GDM1 (cell line): ENCODE measurements around the gene TEDC2.

Experiments used
- DNase-seq: peaks from one replicate; lab custom pipeline; 2025; lab: John Stamatoyannopoulos, UW

The TEDC2 gene

DNA sequence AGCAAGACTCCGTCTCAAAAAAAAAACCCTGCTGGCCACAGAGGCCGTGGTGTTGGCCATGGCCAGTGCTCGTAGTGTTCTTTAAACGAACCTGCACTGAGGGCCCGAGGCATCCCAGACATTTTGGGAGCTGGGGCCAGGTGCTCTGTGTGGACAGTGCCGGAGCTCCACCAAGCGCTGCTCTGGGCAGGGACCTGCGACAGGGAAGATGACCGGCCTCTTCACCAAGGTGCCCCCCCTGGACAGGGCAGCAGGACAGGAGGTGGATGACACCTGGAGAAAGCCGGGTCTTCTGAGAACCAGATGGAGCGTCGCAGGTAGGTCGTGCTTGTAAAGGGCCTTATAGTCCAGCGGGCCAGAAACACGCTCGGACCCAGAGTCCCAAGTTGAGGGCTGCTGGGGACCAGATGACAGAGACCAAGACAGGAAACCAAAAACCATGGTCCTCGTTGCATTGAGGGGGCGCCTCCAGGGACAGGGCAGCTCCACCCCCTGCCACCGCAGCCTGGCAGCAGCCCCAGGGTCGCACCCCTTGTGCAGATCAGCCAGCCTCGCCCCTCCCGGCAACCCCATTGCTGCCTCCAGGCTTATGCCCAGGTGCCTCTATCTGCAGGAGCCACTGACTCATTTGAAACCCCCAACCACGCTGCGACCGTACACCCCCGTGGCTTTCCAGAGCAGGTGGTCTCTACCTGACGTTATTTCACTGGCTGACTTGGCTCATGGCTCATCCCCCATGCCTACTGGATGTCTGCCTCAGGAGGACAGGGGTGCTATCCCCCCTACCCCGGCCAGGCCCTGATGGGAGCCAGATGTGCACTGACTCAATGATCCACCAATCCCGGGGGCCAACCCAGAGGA is 7.0 kb downstream of the TEDC2 start:
- no peak for DNase-seq

DNA sequence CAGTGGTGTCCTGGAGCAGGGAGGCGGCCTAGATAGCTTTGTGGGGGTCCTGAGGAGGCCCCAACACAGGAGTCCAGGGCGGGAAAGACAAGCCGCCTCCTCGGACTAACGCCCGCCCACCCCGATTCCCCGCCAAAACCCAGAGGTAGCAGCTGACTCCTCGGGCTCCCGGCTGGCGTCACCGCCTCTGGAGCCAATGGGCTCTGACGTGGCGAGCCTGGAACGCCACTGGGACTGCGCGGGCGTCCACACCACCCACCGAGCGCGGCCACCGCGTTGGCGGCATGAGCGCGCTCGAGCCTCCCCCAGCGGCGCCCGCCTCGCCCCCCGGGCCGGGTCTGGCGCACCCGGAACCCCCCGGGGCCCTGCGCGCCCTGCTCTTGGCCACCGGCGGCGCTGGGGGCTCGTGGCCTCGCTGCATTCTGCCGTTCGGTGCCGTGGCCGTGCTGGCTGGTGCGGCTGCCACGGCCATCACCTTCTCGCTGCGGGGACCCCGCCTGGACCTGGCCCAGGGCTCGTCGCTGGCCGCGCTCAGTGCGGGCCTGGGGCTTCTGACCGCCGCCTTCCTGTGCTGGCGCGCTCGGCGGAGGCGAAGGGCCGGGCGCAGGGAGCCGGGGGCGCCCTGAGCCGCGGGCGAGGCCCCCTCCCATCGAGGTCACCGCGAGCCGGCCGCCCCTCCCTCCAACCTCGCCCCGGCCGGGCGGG is 7.8 kb downstream of the TEDC2 start:
- peak; percentile 16 for DNase-seq

DNA sequence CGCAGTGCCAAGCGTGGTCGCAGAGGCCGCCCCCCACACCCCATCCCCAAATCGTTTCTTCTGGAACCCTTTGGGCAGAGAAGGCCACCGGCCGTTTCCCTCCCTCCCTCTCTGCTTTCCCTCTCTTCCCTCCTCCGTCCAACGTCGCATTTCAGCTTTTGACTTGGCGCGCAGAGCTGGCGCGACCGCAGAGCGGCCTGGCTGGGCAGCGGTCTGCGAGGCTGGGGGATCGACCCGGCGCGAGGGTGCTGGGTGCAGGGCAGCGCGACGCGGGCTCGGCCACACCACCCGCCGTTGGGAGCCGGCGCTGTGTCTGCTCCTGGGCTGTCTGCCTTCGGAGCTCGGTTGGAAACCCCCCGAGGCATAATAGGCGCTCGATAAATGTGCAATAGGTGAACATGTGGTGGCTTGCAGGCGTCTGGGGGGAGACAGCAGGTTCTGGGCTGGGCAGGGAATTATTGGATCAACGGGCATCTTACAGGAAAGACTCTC is 8.4 kb downstream of the TEDC2 start:
- peak; percentile 2 for DNase-seq

DNA sequence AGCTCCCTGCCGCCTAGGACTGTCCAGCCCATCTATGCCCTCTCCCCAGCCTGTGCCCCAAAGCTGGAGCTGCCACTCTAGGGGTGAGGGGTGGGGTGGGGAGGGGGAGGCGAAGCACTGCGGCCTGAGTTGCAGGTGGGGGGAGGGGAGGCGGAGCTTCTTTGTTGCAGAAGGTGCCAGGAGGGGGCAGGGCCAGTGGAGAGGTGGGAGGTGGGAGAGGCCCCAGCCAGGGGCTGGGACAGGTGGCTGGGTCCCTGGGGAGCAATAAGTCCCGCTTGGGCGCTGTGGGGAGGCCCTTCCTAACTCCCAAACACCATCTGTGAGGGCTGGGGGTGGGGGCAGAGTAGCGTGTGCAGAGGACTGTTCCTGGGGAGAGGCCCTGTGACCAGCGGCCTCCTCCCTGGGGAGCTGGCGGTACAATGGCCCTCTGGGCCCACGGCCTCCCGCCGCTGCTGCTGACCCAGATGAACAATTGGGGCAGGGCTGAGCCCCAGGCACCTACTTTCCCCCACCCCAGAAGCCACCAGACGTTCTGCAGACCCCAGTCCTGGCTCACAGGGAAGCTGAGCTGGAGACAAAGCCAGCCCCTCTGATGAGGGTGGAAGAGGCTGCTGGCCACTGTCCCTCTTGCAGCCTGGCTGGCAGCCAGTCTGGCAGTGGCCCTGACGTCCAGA is 9.0 kb downstream of the TEDC2 start:
- DNase-seq, result no peak

DNA sequence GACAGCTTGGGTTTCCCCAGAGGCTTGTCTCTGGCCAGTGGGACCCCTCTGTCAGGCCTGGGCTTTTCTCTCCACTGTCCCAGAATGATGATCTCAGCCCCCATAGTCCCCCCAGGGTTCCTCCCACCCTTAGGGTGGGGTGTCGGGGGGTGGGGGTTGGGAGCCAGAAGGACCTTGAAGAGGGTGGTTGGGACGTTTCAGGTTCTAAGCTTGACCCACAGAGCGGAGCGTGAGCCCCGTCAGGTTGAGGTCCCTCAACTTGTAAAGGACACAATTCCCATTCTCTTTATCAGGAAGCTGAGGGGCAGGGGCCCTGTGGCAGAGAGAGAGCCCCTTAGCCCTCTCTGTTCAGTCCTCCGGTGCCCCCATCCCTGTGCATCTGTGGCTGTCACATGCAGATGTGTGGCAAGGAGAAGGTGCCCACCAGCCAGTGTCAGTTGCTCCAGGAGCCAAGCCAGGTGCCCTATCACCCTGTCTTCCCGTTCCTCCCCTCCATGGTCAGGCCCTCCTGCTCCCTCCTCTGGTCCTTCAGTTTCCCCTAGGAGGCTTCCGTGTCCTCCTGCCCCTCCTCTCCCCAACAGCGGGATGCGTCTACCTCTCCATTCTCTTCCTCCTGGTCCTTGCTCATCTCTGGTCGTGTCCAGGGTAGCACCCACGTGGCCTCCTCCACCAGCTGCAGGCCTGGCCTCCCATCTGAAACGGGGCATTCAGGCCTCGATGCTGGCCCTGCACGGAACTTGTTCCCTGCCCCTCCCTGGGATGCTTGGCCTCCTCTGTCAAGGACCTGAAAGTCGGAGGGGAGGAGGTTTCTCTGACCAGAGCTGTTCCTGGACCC is 9.7 kb downstream of the TEDC2 start:
- no peak for DNase-seq

DNA sequence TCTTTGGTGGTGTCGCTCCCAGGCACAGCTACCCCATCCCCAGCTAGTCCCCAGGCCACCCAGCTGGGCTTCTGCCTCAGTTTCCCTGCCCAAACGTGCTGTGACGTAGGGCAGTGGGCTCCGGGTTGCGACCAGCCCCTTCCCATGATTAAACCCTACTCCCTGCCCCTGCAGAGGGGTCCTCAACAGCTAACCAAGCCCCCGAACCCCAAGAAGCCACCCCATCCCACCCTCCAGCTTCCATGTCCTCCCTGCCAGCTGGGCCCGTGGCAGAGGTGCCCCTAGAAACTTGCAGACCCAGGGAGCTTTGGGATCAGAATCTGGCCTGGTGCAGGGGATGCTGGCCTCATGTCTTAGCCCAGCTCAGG is 10.3 kb downstream of the TEDC2 start:
- DNase-seq, result no peak

DNA sequence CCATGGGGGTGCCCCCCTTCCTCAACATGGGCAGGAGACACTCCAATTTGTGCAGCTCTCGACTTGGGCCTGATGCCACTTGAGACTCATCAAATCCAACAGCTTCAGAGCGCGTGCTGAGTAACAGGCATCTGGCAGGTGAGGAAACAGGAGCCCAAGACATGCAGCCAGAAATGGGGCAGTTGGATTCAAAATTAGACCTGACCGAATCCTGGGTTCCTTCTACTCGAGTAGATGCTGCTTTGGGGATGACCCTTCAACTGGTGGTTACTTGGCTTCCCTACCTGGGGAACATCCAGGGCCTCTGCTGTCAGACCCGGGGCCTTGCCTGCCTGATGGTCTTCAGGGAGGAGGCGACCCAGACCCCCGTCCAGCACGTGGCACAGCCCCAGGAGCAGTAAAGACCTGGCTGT is 10.7 kb downstream of the TEDC2 start:
- DNase-seq, result peak; percentile 0

DNA sequence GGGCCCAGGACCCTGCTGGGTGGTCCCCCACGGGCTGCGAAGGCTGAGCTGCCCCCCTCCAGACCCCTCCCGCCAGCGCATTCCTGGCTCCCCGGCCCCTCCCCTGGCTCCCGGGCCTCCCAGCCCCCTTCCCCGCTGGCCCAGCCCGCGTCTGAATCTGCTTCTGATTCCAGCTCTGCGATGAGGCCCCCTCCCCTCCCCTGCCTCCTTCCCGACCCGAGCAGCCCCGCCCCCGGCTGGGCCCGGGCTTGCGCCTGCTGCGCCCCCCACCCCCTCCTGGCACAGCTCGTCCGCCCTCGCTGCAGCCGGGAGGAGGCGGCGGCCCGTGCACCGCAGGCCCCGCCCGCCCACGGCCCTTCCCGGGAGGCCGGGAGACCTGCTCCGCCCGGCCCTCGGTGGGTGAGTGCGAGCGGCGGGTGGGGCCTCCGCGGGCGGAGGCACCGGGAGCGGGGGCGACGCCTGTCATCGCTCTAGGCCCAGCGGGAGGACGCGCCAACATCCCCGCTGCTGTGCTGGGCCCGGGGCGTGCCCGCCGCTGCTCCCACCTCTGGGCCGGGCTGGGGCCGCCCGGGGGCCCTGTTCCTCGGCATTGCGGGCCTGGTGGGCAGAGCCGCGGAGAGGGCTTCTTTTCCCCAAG is 11.2 kb downstream of the TEDC2 start, which contains the start of gene NTN3:
TSS of gene NTN3 (plus strand) at position 282 of the 637 bp plus-strand sequence. CDS start 405 bp downstream, outside the sequence.
- DNase-seq, result no peak

DNA sequence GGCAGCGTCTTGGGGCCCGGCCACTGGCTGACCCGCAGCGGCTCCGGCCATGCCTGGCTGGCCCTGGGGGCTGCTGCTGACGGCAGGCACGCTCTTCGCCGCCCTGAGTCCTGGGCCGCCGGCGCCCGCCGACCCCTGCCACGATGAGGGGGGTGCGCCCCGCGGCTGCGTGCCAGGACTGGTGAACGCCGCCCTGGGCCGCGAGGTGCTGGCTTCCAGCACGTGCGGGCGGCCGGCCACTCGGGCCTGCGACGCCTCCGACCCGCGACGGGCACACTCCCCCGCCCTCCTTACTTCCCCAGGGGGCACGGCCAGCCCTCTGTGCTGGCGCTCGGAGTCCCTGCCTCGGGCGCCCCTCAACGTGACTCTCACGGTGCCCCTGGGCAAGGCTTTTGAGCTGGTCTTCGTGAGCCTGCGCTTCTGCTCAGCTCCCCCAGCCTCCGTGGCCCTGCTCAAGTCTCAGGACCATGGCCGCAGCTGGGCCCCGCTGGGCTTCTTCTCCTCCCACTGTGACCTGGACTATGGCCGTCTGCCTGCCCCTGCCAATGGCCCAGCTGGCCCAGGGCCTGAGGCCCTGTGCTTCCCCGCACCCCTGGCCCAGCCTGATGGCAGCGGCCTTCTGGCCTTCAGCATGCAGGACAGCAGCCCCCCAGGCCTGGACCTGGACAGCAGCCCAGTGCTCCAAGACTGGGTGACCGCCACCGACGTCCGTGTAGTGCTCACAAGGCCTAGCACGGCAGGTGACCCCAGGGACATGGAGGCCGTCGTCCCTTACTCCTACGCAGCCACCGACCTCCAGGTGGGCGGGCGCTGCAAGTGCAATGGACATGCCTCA is 12.0 kb downstream of the TEDC2 start:
- DNase-seq, result no peak

DNA sequence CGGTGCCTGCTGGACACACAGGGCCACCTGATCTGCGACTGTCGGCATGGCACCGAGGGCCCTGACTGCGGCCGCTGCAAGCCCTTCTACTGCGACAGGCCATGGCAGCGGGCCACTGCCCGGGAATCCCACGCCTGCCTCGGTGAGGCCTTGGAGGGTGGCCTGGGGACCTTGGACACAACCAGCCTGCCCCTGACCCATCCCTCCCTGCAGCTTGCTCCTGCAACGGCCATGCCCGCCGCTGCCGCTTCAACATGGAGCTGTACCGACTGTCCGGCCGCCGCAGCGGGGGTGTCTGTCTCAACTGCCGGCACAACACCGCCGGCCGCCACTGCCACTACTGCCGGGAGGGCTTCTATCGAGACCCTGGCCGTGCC is 12.6 kb downstream of the TEDC2 start:
- no peak for DNase-seq

DNA sequence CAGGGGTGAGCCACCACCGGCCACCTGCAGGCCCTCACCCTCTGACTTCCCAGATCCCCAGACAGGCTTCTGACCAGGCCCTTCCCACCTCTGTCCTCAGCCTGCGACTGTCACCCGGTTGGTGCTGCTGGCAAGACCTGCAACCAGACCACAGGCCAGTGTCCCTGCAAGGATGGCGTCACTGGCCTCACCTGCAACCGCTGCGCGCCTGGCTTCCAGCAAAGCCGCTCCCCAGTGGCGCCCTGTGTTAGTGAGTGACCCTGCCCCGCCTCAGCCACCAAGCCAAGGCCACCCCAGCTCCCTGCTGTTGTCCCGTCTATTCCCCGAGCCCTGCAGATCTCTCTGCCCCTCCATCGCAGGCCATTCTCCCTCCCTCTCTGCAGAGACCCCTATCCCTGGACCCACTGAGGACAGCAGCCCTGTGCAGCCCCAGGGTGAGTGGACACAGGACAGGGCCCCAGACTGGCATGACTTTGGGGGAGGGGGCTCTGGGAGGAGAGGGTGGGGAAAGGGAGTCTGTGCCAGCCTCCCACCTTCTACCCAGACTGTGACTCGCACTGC is 13.1 kb downstream of the TEDC2 start:
- DNase-seq, result no peak

DNA sequence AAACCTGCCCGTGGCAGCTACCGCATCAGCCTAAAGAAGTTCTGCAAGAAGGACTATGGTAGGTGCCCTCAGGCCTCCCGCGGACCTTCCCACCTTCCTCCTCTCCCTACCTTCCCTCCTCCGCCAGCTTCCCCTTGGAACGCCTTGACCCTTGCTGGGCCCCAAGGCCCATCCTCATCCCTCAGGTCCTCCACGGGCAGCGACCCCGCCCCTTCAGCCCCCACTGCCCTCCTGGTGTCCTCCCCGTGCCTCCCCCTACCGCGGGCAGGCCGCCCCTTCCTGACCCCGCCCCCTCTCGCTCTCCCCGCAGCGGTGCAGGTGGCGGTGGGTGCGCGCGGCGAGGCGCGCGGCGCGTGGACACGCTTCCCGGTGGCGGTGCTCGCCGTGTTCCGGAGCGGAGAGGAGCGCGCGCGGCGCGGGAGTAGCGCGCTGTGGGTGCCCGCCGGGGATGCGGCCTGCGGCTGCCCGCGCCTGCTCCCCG is 13.6 kb downstream of the TEDC2 start:
- peak; percentile 55 for DNase-seq

DNA sequence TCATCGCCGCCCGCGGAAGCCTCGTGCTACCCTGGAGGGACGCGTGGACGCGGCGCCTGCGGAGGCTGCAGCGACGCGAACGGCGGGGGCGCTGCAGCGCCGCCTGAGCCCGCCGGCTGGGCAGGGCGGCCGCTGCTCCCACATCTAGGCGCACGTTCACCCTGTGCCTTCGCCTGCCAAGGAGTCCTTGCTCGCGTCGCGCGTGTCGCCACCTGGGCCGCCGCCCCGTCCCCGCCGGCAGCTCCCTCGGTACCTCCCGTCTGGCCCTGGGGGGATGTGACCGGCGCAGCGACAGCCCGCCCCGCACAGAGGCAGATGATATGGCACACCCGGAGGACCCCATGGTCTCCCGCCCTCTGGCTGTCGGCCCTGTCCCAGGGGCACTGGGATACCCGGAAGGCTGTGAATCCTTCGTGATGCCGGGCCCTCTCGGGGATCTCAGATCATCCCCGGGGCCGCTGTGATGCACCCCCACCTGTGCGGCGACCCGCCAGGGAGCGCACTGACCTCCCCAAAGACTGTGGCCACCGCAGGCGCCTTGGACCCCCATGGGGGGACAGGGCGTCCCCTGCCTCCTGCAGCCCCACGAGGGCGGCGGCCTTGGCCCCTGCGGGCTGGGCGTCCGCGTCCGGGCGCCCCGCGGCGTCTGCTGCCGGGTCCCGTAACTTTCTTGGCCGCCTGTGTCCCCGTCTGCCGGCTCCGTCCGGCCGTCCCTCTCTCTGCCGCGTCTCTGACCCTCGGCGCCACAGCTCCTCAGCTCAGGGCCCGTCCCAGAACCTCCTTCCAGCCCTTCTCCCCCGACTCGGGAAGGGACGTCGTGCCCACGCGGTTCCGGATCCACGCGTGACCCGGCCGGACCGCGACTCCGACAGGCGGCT is 14.3 kb downstream of the TEDC2 start:
- DNase-seq, result peak; percentile 53

DNA sequence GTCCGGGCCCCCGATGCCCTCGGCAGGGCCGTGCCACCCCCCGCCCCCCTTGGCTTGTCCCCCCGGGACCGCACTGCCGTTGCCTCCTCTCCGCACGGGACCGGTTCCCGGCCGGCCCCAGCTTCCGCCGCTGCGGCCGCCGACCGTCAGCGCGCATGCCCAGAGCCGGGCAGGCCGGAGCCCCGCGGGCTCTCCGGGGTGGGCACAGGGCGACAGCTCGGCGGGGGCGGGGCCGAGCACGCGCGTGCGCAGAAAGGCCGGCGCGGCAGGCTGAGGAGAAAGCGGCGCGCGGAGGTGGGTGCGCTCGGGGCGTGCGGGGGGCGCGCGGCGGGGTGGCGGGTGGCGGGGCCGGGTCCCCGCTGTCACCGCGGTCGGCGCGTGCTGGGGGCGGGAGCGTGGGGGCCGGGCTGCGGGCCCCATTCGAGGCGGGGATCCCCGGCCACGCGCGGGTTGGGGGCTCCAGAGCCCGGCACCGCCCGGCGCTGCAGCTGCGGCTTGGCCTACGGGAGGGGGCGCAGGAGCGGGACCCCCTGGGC is 15.0 kb downstream of the TEDC2 start, which contains the start of gene TBC1D24:
TSS of gene TBC1D24 (plus strand) at position 251 of the 536 bp plus-strand sequence. CDS start 21,022 bp downstream, outside the sequence.
- peak; percentile 83 for DNase-seq

DNA sequence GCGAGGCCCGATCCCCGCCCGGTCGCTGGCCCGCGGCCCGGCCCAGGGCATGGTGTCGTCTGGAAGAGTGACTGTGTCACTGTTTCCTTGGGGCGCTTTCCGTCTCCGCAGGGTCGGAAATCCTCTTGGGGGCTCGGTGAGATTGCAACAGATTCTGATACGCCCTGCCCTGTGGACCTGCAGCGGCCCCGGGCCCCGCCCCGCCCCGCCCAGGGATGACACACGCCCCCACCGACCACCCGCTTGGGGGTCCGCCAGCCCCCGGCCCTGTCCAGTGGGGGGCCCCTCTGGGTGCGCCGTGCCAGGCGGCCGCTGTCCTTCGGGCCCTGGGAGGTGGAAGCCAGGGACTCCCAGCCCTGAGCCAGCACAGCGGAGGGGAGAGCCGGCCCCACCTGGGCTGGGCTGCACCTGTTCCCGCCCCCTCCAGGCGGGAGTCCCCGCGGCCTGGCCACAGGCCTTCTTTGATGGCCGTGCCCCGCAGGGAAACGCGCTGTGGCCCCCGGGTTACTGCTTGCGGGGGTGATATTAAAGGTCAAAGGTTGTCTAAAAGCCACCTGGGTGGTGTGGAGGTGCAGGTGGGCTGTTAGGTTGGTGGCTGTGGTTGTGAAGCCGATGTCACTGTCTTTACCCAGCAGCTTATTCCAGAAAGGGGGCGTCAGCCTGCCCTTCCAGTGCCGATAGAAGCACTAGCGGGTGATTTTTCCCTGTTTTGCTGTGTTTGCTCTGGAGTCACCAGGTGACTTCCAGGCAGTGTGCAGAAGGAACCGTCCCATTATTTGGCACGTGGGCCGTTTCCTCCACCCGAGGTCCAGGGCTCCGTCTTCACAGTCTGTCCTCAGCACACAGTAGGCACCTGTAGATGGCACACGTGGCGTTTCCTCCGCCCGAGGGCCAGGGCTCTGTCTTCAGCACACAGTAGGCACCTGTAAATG is 15.8 kb downstream of the TEDC2 start:
- DNase-seq, result no peak

DNA sequence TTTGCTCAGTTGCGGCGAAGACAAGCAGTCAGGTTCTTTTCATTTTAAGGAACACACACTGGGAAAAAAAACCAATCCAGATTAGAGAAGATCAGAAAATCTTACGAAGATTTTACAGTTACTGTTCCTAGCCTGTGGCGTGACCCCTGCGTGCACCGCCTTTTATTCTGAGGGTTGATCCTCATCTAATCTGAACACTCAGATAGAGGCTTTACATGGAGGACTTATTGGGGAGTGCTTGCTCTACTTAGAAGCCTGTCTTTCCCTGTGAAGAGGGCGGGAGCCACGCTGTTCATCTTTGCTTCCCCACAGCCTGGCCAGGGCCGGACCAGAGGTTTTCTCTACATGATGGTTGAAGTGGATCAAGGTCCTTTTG is 16.4 kb downstream of the TEDC2 start:
- DNase-seq, result no peak

DNA sequence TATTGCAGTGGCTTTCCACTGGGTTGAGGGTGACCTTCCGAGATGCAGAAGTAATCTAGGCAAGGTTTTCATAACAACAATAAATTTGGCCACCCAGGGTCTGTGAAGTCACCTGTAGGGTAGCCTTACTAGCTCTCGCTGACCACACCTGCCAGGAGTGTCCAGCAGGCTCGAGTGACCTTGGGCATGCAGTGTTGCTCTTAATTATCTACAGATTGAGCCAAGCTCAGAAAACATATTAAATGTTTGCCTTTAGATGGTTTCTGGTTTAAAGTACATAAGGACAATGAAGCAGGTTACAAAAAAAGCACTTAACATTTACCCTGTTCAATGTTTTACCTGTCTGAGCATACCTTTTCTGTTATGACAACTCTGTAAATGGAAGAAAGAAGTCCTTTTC is 16.8 kb downstream of the TEDC2 start:
- DNase-seq, result no peak
